ELF-1 (cell line): Measurements from ENCODE around the gene CARD10.
"Not testable (repeated sequence)": the region's sequence is repeated elsewhere in the genome, so short reads cannot be mapped to it uniquely, and the experiment has no call there.

Experiments used
- DNase-seq: peaks from one replicate; pipeline ENCODE4 v3.0.0-alpha.2; 2016; ENCODE audit warnings: low read depth, low spot score

Gene CARD10

GRCh38 chr22:37485395-37486223, 33.6 kb downstream of the CARD10 start:
- DNase-seq: no peak

GRCh38 chr22:37484480-37485394, 34.5 kb downstream of the CARD10 start:
- no peak for DNase-seq

GRCh38 chr22:37483050-37483449, 36.2 kb downstream of the CARD10 start:
- DNase-seq: no peak

- no peak for DNase-seq
Observed at GRCh38 chr22:37482244-37482643, 37.0 kb downstream of the CARD10 start.

- no peak for DNase-seq
Observed at GRCh38 chr22:37481347-37481907, 37.8 kb downstream of the CARD10 start.

GRCh38 chr22:37480387-37481346, 38.5 kb downstream of the CARD10 start:
- no peak for DNase-seq

GRCh38 chr22:37479196-37479595, 40.0 kb downstream of the CARD10 start:
- no peak for DNase-seq

- DNase-seq: no peak
Observed at GRCh38 chr22:37476389-37477329, 42.6 kb downstream of the CARD10 start.

- DNase-seq: no peak
Observed at GRCh38 chr22:37474447-37475090, 44.6 kb downstream of the CARD10 start.

- DNase-seq: no peak
Observed at GRCh38 chr22:37473437-37473946, 45.7 kb downstream of the CARD10 start.

GRCh38 chr22:37472418-37473006, 46.7 kb downstream of the CARD10 start:
- DNase-seq: peak; percentile 54

GRCh38 chr22:37471727-37472417, 47.3 kb downstream of the CARD10 start:
- DNase-seq: no peak

- DNase-seq: no peak
Observed at GRCh38 chr22:37470087-37470445, 49.1 kb downstream of the CARD10 start.

- no peak for DNase-seq
Observed at GRCh38 chr22:37469416-37470086, 49.7 kb downstream of the CARD10 start.

- DNase-seq: not testable (repeated sequence)
Observed at GRCh38 chr22:37468201-37468695, 51.0 kb downstream of the CARD10 start.

- DNase-seq: no peak
Observed at GRCh38 chr22:37467391-37467955, 51.7 kb downstream of the CARD10 start.

GRCh38 chr22:37464181-37464580, 55.0 kb downstream of the CARD10 start:
- DNase-seq: no peak
